Bronchial epithelial cell (primary cell): ENCODE data around the gene SH3TC2. TPM values are rescaled to one million over a fixed set of nuclear protein-coding genes. Genes with fewer than 3 reads are reported as not detected.

Experiments used
- DNase-seq: peaks from one replicate; pipeline ENCODE4 v3.0.0-alpha.2; 2010; ENCODE audit warnings: low read depth
- FAIRE-seq: peaks from 2 replicates; lab custom pipeline; 2011; peaks lifted over from hg19 to GRCh38; lab: Jason Lieb, UNC
- H3K27me3 ChIP-seq: 2 replicates; pipeline ENCODE4 v1.5.1; 2011; ENCODE audit warnings: low read length; ENCODE audit not compliant: control insufficient read depth, insufficient read depth
- H3K36me3 ChIP-seq: 2 replicates; pipeline ENCODE4 v1.5.1; 2011; ENCODE audit warnings: low read length; ENCODE audit not compliant: control insufficient read depth, insufficient read depth
- H3K4me3 ChIP-seq: 2 replicates; pipeline ENCODE4 v1.5.1; 2011; ENCODE audit warnings: mild to moderate bottlenecking, low read depth, low read length, control low read depth
- CTCF ChIP-seq: IDR thresholded peaks from 2 replicates; pipeline ENCODE4 v1.5.1; 2011; ENCODE audit warnings: mild to moderate bottlenecking, moderate library complexity, low read length, control low read depth, inconsistent platforms; ENCODE audit not compliant: insufficient read depth, severe bottlenecking
- total RNA-seq: library from RNA; depleted of rRNA; stranded (reverse); fragments of >200 nt; gene quantifications from 2 replicates; pipeline ENCODE4 v1.2.1, GENCODE V29; 2014

Gene SH3TC2
- total RNA-seq, 1 donor from 2014 or later = 4.7 TPM

- no peaks in the 10 kb centered on the region for H3K36me3 ChIP-seq
- no peak for TF ChIP-seq CTCF
- FAIRE-seq (peak; percentile 43), DNase-seq (peak; percentile 28)
- no peak overlapping the region for H3K4me3 ChIP-seq
- no peaks in the 10 kb centered on the region for H3K27me3 ChIP-seq
Observed at GRCh38 chr5:149094996-149095395, 32.1 kb upstream of the SH3TC2 start.

GRCh38 chr5:149093625-149094024 is 30.8 kb upstream of the SH3TC2 start:
- DNase-seq (no peak), FAIRE-seq (no peak)
- no peaks in the 10 kb centered on the region for H3K27me3 ChIP-seq
- TF ChIP-seq CTCF = no peak
- H3K4me3 ChIP-seq = no peak overlapping the region
- no peaks in the 10 kb centered on the region for H3K36me3 ChIP-seq

GRCh38 chr5:149089796-149090195 is 26.9 kb upstream of the SH3TC2 start:
- DNase-seq (no peak), FAIRE-seq (no peak)
- Histone ChIP-seq H3K36me3 (no peaks in the 10 kb centered on the region), H3K27me3 (no peaks in the 10 kb centered on the region), H3K4me3 (no peak overlapping the region)
- TF ChIP-seq CTCF = no peak

- no peak overlapping the region for H3K4me3 ChIP-seq
- no peaks in the 10 kb centered on the region for H3K27me3 ChIP-seq
- no peak for TF ChIP-seq CTCF
- peak; percentile 50 for FAIRE-seq
- DNase-seq = no peak
- no peaks in the 10 kb centered on the region for H3K36me3 ChIP-seq
Observed at GRCh38 chr5:149088686-149089085, 25.8 kb upstream of the SH3TC2 start.

- Histone ChIP-seq H3K4me3 (no peak overlapping the region), H3K36me3 (no peaks in the 10 kb centered on the region), H3K27me3 (no peaks in the 10 kb centered on the region)
- TF ChIP-seq CTCF = no peak
- FAIRE-seq (no peak), DNase-seq (no peak)
Observed at GRCh38 chr5:149083846-149084245, 21.0 kb upstream of the SH3TC2 start.

GRCh38 chr5:149082271-149082670 is 19.4 kb upstream of the SH3TC2 start:
- no peak for DNase-seq
- Histone ChIP-seq H3K36me3 (no peaks in the 10 kb centered on the region), H3K27me3 (no peaks in the 10 kb centered on the region), H3K4me3 (no peak overlapping the region)
- TF ChIP-seq CTCF = no peak
- FAIRE-seq = no peak
